HCT116 (cell line): ENCODE measurements around the gene LTBP1. TPM values are rescaled to one million over a fixed set of nuclear protein-coding genes. Genes with fewer than 3 reads are reported as not detected.
A peak's percentile ranks its signal among the peaks of the same experiment; 100 is the strongest.

Experiments used
- ATAC-seq: fragments of 200-7000 bp; cut with Tn5 transposase; 2 replicates; pipeline ENCODE4 v1.9.1; 2020; ENCODE audit warnings: mild to moderate bottlenecking, moderate library complexity
- BruUV-seq: library from RNA; stranded (reverse); fragments of 400-500 nt; replicated peaks from 2 replicates; lab custom pipeline; 2021; lab: Mats Ljungman, UMichigan
- CTCF ChIA-PET: fragments of 300-600 bp; sonication (Branson Sonifier 250); formaldehyde crosslinking; loops from one replicate; lab custom pipeline; 2021; ENCODE audit warnings: antibody characterized with exemption; lab: Charles Lee
- POLR2A ChIA-PET: fragments of 300-600, 350-600 bp; sonication (Branson Sonifier 250); formaldehyde crosslinking; loops from one replicate; lab custom pipeline; 2021; ENCODE audit warnings: antibody characterized with exemption; lab: Charles Lee
- RAD21 ChIA-PET, 2 experiments: fragments of 300-600 bp; sonication (Branson Sonifier 250); formaldehyde crosslinking; loops; one replicate each; lab custom pipeline; 2023; ENCODE audit warnings: low total read pairs in 2 of 2; ENCODE audit not compliant: uncharacterized antibody in 2 of 2, unreplicated experiment in 2 of 2, low non-redundant PET in 1 of 2; lab: Charles Lee
- DNase-seq: peaks from one replicate; pipeline ENCODE4 v3.0.0-alpha.2; 2010; ENCODE audit warnings: low read depth, low spot score
- H2AFZ ChIP-seq: fragments of 200-600 bp; shearing (Covaris generic), sonication (generic); 2 replicates; pipeline ENCODE4 v1.6.1; 2017; ENCODE audit warnings: low read depth, mixed run types, mixed read lengths, antibody characterized with exemption, low read length; ENCODE audit not compliant: poor library complexity, severe bottlenecking
- H3K27ac ChIP-seq: 2 replicates; pipeline ENCODE4 v1.5.1; 2012; ENCODE audit warnings: low read depth, low read length
- H3K27me3 ChIP-seq: fragments of 200-600 bp; sonication (generic); 2 replicates; pipeline ENCODE4 v1.6.1; 2016; ENCODE audit warnings: mixed run types, low read length, mixed read lengths; ENCODE audit not compliant: insufficient read depth
- H3K36me3 ChIP-seq, 2 experiments: fragments of 200-500 bp in 1 of 2; fragments of 200-600 bp in 1 of 2; sonication (Bioruptor generic) in 1 of 2; sonication (generic) in 1 of 2; 2 replicates each; pipeline versions ENCODE4 v1.5.1 to v1.6.1; 2014 to 2016; ENCODE audit warnings: low read length in 2 of 2, inconsistent platforms in 1 of 2, mixed read lengths in 1 of 2, mixed run types in 1 of 2; ENCODE audit not compliant: insufficient read depth in 2 of 2, control insufficient read depth in 1 of 2
- H3K4me1 ChIP-seq, 2 experiments: fragments of 200-600 bp in 1 of 2; sonication (generic) in 1 of 2; 2 replicates each; pipeline versions ENCODE4 v1.5.1 to v1.6.1; 2012 to 2017; ENCODE audit warnings: low read length in 2 of 2, inconsistent platforms in 1 of 2, mild to moderate bottlenecking in 1 of 2, mixed read lengths in 1 of 2, mixed run types in 1 of 2, moderate library complexity in 1 of 2; ENCODE audit not compliant: insufficient read depth in 2 of 2, control insufficient read depth in 1 of 2
- H3K4me2 ChIP-seq: fragments of 200-600 bp; sonication (generic); 2 replicates; pipeline ENCODE4 v1.6.1; 2017; ENCODE audit warnings: mixed run types, low read length, mixed read lengths
- H3K4me3 ChIP-seq, 2 experiments: fragments of 200-600 bp in 1 of 2; sonication (generic) in 1 of 2; replicated peaks in 1 of 2; 2 replicates each; pipeline ENCODE4 v1.5.1; 2011 to 2016; ENCODE audit warnings: low read length in 2 of 2, control low read depth in 1 of 2, low read depth in 1 of 2, mild to moderate bottlenecking in 1 of 2, mixed read lengths in 1 of 2, mixed run types in 1 of 2
- H3K79me2 ChIP-seq: fragments of 200-600 bp; sonication (generic); 2 replicates; pipeline ENCODE4 v1.6.1; 2017; ENCODE audit warnings: mild to moderate bottlenecking, mixed run types, low read length, moderate library complexity, mixed read lengths; ENCODE audit not compliant: insufficient read depth
- H3K9ac ChIP-seq: fragments of 200-600 bp; sonication (generic); 2 replicates; pipeline ENCODE4 v1.6.1; 2016; ENCODE audit warnings: low read length, mixed read lengths
- H3K9me2 ChIP-seq: fragments of 200-600 bp; sonication (generic), shearing (Covaris generic); 2 replicates; pipeline ENCODE4 v1.6.1; 2017; ENCODE audit warnings: mixed run types, mild to moderate bottlenecking, moderate library complexity; ENCODE audit not compliant: insufficient read depth
- H3K9me3 ChIP-seq, 2 experiments: fragments of 200-500 bp in 1 of 2; fragments of 200-600 bp in 1 of 2; sonication (Bioruptor generic) in 1 of 2; sonication (generic) in 1 of 2; 2 replicates each; pipeline ENCODE4 v1.6.1; 2014 to 2017; ENCODE audit warnings: low read length in 2 of 2, mixed read lengths in 2 of 2, inconsistent platforms in 1 of 2, low read depth in 1 of 2, mild to moderate bottlenecking in 1 of 2, mixed run types in 1 of 2, moderate library complexity in 1 of 2; ENCODE audit not compliant: control insufficient read depth in 1 of 2, insufficient read depth in 1 of 2
- H4K20me1 ChIP-seq: fragments of 200-600 bp; sonication (generic), shearing (Covaris generic); 2 replicates; pipeline ENCODE4 v1.6.1; 2017; ENCODE audit warnings: mixed run types, mild to moderate bottlenecking, moderate library complexity; ENCODE audit not compliant: insufficient read depth
- CEBPB ChIP-seq: IDR thresholded peaks from 2 replicates; pipeline ENCODE4 v1.6.1; 2012; ENCODE audit warnings: low read depth
- EGR1 ChIP-seq: IDR thresholded peaks from 2 replicates; pipeline ENCODE4 v1.6.1; 2012; ENCODE audit warnings: low read depth
- FOSL1 ChIP-seq: IDR thresholded peaks from 2 replicates; pipeline ENCODE4 v1.6.1; 2012; ENCODE audit warnings: low read depth
- JUND ChIP-seq: IDR thresholded peaks from 2 replicates; pipeline ENCODE4 v1.6.1; 2012
- SP1 ChIP-seq: IDR thresholded peaks from 2 replicates; pipeline ENCODE4 v1.6.1; 2012; ENCODE audit warnings: low read depth
- intact Hi-C: fragments of 100-400 bp; cut with micrococcal nuclease; formaldehyde crosslinking; loops from 2 replicates; pipeline ENCODE4 v1.10.0; 2022
- total RNA-seq: library from RNA; stranded (reverse); gene quantifications from one replicate; pipeline ENCODE4 v1.2.1, GENCODE V29; 2021; ENCODE audit not compliant: unreplicated experiment
- TF ChIP-seq, protein P1 (sequence below), 3 experiments: fragments of 200-600 bp in 1 of 3; sonication (generic) in 1 of 3; IDR thresholded peaks in 2 of 3; conservative IDR thresholded peaks in 1 of 3; 2 replicates each; pipeline ENCODE4 v1.5.1; 2012 to 2017; ENCODE audit warnings: low read depth in 2 of 3, low read length in 2 of 3, antibody characterized with exemption in 1 of 3, borderline replicate concordance in 1 of 3, control low read depth in 1 of 3, mild to moderate bottlenecking in 1 of 3, mixed read lengths in 1 of 3, mixed run types in 1 of 3, moderate library complexity in 1 of 3; ENCODE audit not compliant: insufficient read depth in 1 of 3

Gene LTBP1
- total RNA-seq, 1 experiment from 2014 or later = 5.1 TPM

DNA sequence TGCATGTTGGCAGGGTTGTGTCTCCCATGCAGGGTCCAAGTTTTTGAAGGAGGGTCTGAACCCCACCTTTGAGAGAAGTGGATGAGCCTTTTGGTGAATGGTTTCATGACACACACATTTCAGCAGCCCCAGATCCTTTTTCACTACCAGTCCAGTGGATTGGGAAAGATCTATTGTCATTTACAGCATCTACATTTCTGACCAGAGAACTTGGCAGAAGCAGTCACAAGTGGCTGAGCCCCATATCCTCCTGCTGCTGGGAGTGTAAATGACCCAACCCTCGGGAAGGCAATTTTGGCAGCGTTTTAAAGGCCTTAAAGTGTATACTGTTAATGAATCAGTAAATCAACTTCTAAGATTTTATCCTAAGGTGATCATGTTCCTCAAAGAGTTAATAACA lies 355.6 kb downstream of the LTBP1 start:
- POLR2A ChIA-PET = no interaction called here

DNA sequence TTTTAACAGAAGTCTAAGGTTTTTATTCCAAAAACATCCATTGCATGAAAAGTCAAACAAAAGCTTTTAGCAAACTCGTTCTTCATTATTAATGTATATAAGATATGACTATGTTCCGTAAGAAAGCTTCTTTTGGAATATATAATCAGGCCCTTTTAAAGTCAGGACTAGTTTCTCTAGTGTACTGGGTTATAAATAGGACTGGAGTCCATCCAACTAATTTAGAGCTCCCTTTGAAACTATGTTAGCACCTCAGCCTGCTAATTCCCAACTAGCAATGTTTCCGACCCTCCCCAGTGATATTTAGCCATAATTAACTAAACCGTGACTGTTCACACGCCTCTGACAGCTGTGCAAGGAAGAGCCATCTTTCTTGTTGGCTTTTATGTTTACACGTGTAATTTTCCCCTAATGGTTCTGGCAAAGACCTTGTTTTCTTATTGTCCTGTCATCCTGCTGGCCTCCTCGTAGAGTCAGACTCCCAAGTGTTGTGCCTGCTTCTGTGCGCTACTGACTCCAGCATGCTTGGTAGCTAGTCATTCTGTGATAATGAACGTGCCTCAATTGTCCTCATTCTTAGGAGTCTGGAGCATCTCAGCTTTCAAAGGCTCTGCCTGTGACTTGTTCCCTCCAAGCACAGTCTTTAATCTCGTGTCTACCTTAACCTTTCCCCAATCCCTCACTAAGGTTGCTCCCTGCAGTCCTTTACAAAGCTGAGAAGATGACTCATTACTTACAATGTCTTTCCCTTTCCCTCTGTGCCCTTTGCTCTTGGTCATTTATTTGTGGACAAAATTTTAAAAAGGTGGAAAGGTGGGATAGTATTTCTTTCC lies 357.5 kb downstream of the LTBP1 start:
- no peaks in the 10 kb centered on the region for H4K20me1 ChIP-seq
- H3K9me2 ChIP-seq = no peaks in the 10 kb centered on the region
- RAD21 ChIA-PET = no interaction called here
- CTCF ChIA-PET = no interaction called here
- no TSS peak for BruUV-seq
- H3K4me2 ChIP-seq = peak overlapping the region; percentile 22
- H2AFZ ChIP-seq = no peak overlapping the region
- DNase-seq (peak; percentile 2), ATAC-seq (peak; percentile 67)
- no peak overlapping the region for H3K27ac ChIP-seq
- H3K4me1 ChIP-seq = peaks cover 4 to 10% of the 10 kb centered on the region in 2 experiments
- POLR2A ChIA-PET = no interaction called here
- H3K27me3 ChIP-seq = no peaks in the 10 kb centered on the region
- no peaks in the 10 kb centered on the region for H3K36me3 ChIP-seq
- no peak overlapping the region for H3K4me3 ChIP-seq
- no peak overlapping the region for H3K9ac ChIP-seq
- TF ChIP-seq JUND = 0 out of 2 replicates have a peak, but pooled peaks have one; percentile 25
- TF ChIP-seq CEBPB = no peak
- peak; percentile 18; the same call in 1 of the 2 replicates for TF ChIP-seq SP1
- TF ChIP-seq EGR1 = no peak
- TF ChIP-seq, protein P1, sequence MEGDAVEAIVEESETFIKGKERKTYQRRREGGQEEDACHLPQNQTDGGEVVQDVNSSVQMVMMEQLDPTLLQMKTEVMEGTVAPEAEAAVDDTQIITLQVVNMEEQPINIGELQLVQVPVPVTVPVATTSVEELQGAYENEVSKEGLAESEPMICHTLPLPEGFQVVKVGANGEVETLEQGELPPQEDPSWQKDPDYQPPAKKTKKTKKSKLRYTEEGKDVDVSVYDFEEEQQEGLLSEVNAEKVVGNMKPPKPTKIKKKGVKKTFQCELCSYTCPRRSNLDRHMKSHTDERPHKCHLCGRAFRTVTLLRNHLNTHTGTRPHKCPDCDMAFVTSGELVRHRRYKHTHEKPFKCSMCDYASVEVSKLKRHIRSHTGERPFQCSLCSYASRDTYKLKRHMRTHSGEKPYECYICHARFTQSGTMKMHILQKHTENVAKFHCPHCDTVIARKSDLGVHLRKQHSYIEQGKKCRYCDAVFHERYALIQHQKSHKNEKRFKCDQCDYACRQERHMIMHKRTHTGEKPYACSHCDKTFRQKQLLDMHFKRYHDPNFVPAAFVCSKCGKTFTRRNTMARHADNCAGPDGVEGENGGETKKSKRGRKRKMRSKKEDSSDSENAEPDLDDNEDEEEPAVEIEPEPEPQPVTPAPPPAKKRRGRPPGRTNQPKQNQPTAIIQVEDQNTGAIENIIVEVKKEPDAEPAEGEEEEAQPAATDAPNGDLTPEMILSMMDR (IDR thresholded peaks at IDR 0.05 in 2 of 3, conservative IDR thresholded peaks at IDR 0.05 in 1 of 3; ENCODE audit: borderline replicate concordance in 1 of 3, insufficient read depth in 1 of 3, low read depth in 2 of 3, low read length in 2 of 3) = no peak
- TF ChIP-seq FOSL1 = peak; percentile 32; the same call in 1 of the 2 replicates
- no peaks in the 10 kb centered on the region for H3K9me3 ChIP-seq
- no peaks in the 10 kb centered on the region for H3K79me2 ChIP-seq
- intact Hi-C loops = no loop called here

More for the DNA sequence above, 355.6 kb downstream of the LTBP1 start:
- RAD21 ChIA-PET = no interaction called here
- H3K9me2 ChIP-seq = no peaks in the 10 kb centered on the region
- no peak overlapping the region for H3K27ac ChIP-seq
- no peaks in the 10 kb centered on the region for H4K20me1 ChIP-seq
- no peaks in the 10 kb centered on the region for H3K27me3 ChIP-seq
- peaks cover 4 to 10% of the 10 kb centered on the region in 2 experiments for H3K4me1 ChIP-seq
- H2AFZ ChIP-seq = no peak overlapping the region
- no TSS peak for BruUV-seq
- H3K9ac ChIP-seq = no peak overlapping the region
- TF ChIP-seq SP1 = no peak
- no peak for TF ChIP-seq EGR1
- no peak for TF ChIP-seq FOSL1
- CTCF ChIA-PET = no interaction called here
- no peaks in the 10 kb centered on the region for H3K36me3 ChIP-seq
- no peaks in the 10 kb centered on the region for H3K9me3 ChIP-seq
- intact Hi-C loops = no loop called here
- H3K4me2 ChIP-seq = no peak overlapping the region
- DNase-seq (no peak), ATAC-seq (no peak)
- H3K4me3 ChIP-seq = no peak overlapping the region
- H3K79me2 ChIP-seq = no peaks in the 10 kb centered on the region
